Measurements from ENCODE around the gene GMNN. TPM values are rescaled to one million over a fixed set of nuclear protein-coding genes. Genes with fewer than 3 reads are reported as not detected.

The GMNN gene
- total RNA-seq, 1 donor from 2014 or later, result 7.6 TPM

- no peak for DNase-seq (ENCODE audit: low spot score)
Measured at GRCh38 chr6:24799541-24799915, 24.8 kb downstream of the GMNN start.

- DNase-seq (ENCODE audit: low spot score), result no peak
Measured at GRCh38 chr6:24802271-24803059, 27.7 kb downstream of the GMNN start.

GRCh38 chr6:24807584-24807983 lies 32.8 kb downstream of the GMNN start:
- DNase-seq (ENCODE audit: low spot score), result no peak

GRCh38 chr6:24809728-24810127 lies 35.0 kb downstream of the GMNN start:
- DNase-seq (ENCODE audit: low spot score), result no peak

- DNase-seq (ENCODE audit: low spot score), result no peak
Measured at GRCh38 chr6:24818346-24818745, 43.6 kb downstream of the GMNN start.

- no peak for DNase-seq (ENCODE audit: low spot score)
Measured at GRCh38 chr6:24821860-24822444, 47.2 kb downstream of the GMNN start.

GRCh38 chr6:24822696-24823095 lies 48.0 kb downstream of the GMNN start:
- no peak for DNase-seq (ENCODE audit: low spot score)

- no peak for DNase-seq (ENCODE audit: low spot score)
Measured at GRCh38 chr6:24823185-24823584, 48.4 kb downstream of the GMNN start.

GRCh38 chr6:24824142-24824938 lies 49.6 kb downstream of the GMNN start:
- no peak for DNase-seq (ENCODE audit: low spot score)

- DNase-seq (ENCODE audit: low spot score), result no peak
Measured at GRCh38 chr6:24825130-24825630, 50.4 kb downstream of the GMNN start.

GRCh38 chr6:24827162-24827561 lies 52.4 kb downstream of the GMNN start:
- DNase-seq (ENCODE audit: low spot score), result no peak

- DNase-seq (ENCODE audit: low spot score), result no peak
Measured at GRCh38 chr6:24827970-24828369, 53.2 kb downstream of the GMNN start.

GRCh38 chr6:24829657-24830056 lies 54.9 kb downstream of the GMNN start:
- DNase-seq (ENCODE audit: low spot score), result no peak

GRCh38 chr6:24831771-24832716 lies 57.3 kb downstream of the GMNN start:
- DNase-seq (ENCODE audit: low spot score), result no peak

- DNase-seq (ENCODE audit: low spot score), result no peak
Measured at GRCh38 chr6:24832794-24833193, 58.1 kb downstream of the GMNN start.

- DNase-seq (ENCODE audit: low spot score), result no peak
Measured at GRCh38 chr6:24833711-24834386, 59.1 kb downstream of the GMNN start.

Data from mesenteric fat pad (tissue), 1 donor.